Measurements from ENCODE around the gene TRIM26. TPM values are rescaled to one million over a fixed set of nuclear protein-coding genes. Genes with fewer than 3 reads are reported as not detected.
A peak's percentile ranks its signal among the peaks of the same experiment; 100 is the strongest.

TRIM26 gene
- total and polyA plus RNA-seq, 2 of the 13 experiments (the other 11 are each of a cell fraction or from before 2014, with no cell fraction given) = 27.1 to 38.7 TPM

DNA sequence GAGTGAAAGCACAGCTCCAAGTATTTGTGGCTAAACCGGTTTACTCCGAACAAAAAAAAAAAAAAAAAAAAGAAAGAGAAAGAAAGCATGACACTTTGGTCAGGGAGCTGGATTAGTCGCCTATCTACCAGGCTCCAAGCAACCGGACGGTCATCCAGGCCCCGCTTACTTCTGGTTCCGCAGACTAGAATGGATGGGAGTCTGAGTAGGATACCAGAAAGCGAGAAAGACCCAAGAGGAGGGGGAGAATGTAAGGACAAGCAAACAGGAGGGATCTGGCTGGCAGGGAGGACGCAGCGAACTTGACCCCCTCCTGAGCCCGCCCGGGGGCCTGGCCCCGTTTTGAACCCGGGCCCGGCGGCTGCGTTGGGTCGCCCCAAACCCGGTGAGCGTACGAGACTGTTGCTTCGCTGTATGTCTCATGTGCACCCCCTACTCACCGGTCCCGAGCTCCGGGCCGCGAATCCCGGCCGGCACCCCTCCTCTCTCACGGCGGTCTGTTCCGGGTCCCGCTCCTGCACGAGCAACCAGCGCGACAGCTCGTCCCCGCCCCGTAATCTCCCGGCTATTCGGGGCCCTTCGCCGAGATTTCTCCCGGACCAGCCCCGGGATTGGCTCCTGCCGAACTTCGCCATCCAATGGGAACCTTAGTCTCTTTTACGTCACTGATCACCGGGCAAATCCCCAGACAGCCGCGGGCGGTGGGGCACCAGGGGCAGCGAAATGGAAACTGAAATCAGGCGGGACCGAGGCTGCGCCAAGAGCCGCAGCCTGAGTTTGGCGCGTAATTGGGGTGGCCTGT is at the start of gene TRIM26 (continued):
- TF ChIP-seq KLF16 (CRISPR knock-in tag; IDR thresholded peaks at IDR 0.05) (peak in 1 of 2 experiments; percentile 55; a peak in 1 of 4 replicates), ZNF772 (CRISPR knock-in tag; IDR thresholded peaks at IDR 0.05) (peak; percentile 34; the same call in 1 of the 2 replicates), HDAC2 (CRISPR knock-in tag; IDR thresholded peaks at IDR 0.05) (peak; percentile 73), ZNF510 (CRISPR knock-in tag; IDR thresholded peaks at IDR 0.05; ENCODE audit: low read depth) (peak; percentile 82; the same call in 1 of the 2 replicates), ZBTB38 (CRISPR knock-in tag; IDR thresholded peaks at IDR 0.05) (peak; percentile 74; the same call in 1 of the 2 replicates), DBP (CRISPR knock-in tag; IDR thresholded peaks at IDR 0.05; ENCODE audit: not compliant biosample characterization) (no peak), ZBTB49 (CRISPR knock-in tag; IDR thresholded peaks at IDR 0.05; ENCODE audit: borderline replicate concordance) (no peak), RAD21 (CRISPR knock-in tag; IDR thresholded peaks at IDR 0.05) (peak; percentile 43; the same call in 1 of the 2 replicates), ZFP36 (IDR thresholded peaks at IDR 0.05; ENCODE audit: borderline replicate concordance, low read depth, low read length, partially characterized antibody) (no peak), ZBTB8A (CRISPR knock-in tag; IDR thresholded peaks at IDR 0.05; ENCODE audit: borderline replicate concordance, low read depth) (no peak; the same call in none of the 2 replicates), ZNF597 (CRISPR knock-in tag; IDR thresholded peaks at IDR 0.05) (no peak), ZNF816 (CRISPR knock-in tag; IDR thresholded peaks at IDR 0.05; ENCODE audit: borderline replicate concordance) (peak; percentile 84; the same call in 1 of the 2 replicates), ZBTB10 (CRISPR knock-in tag; IDR thresholded peaks at IDR 0.05; ENCODE audit: borderline replicate concordance) (no peak), ZNF430 (CRISPR knock-in tag; IDR thresholded peaks at IDR 0.05) (peak; percentile 81), RBAK (CRISPR knock-in tag; IDR thresholded peaks at IDR 0.05) (no peak)
- TF ChIP-seq, protein P1, sequence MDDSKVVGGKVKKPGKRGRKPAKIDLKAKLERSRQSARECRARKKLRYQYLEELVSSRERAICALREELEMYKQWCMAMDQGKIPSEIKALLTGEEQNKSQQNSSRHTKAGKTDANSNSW (CRISPR knock-in tag; IDR thresholded peaks at IDR 0.05; ENCODE audit: borderline replicate concordance) = no peak
- TF ChIP-seq, protein P2, sequence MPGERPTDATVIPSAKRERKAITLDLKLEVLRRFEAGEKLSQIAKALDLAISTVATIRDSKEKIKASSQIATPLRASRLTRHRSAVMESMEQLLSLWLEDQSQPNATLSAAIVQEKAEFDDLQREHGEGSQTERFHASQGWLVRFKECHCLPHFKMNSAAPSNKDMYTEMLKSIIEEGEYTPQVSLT (CRISPR knock-in tag; IDR thresholded peaks at IDR 0.05; ENCODE audit: borderline replicate concordance, low read depth) = no peak
- TF ChIP-seq, protein P3, sequence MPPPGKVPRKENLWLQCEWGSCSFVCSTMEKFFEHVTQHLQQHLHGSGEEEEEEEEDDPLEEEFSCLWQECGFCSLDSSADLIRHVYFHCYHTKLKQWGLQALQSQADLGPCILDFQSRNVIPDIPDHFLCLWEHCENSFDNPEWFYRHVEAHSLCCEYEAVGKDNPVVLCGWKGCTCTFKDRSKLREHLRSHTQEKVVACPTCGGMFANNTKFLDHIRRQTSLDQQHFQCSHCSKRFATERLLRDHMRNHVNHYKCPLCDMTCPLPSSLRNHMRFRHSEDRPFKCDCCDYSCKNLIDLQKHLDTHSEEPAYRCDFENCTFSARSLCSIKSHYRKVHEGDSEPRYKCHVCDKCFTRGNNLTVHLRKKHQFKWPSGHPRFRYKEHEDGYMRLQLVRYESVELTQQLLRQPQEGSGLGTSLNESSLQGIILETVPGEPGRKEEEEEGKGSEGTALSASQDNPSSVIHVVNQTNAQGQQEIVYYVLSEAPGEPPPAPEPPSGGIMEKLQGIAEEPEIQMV (CRISPR knock-in tag; IDR thresholded peaks at IDR 0.05; ENCODE audit: low read depth) = peak; percentile 60; the same call in 1 of the 2 replicates
